NK-92 treated with Interleukin-12 subunit alpha and Interleukin-12 subunit beta, amount 100 ng/mL, for 24 hours (cell line): ENCODE data around the gene KICS2.

Source experiments
- DNase-seq: peaks from one replicate; lab custom pipeline; 2025; lab: John Stamatoyannopoulos, UW

The KICS2 gene

GRCh38 chr12:64173456-64173855 is 48.6 kb downstream of the KICS2 start:
- no peak for DNase-seq
